K562 (cell line): ENCODE measurements around the gene RNASEH2A. TPM values are rescaled to one million over a fixed set of nuclear protein-coding genes. Genes with fewer than 3 reads are reported as not detected.

Experiments
- CTBP1 ChIP-seq: fragments of 450-650 bp; IDR thresholded peaks from 2 replicates; pipeline ENCODE4 v1.6.1; 2016; ENCODE audit warnings: borderline replicate concordance
- DACH1 ChIP-seq: fragments of 450-650 bp; IDR thresholded peaks from 2 replicates; pipeline ENCODE4 v1.6.1; 2018; ENCODE audit not compliant: partially characterized antibody
- ETV5 ChIP-seq: sonication (generic); formaldehyde crosslinking; IDR thresholded peaks from 2 replicates; pipeline ENCODE4 v1.4.0; 2020; ENCODE audit warnings: low read depth, mild to moderate bottlenecking, missing genetic modification reagents
- IRF2 ChIP-seq: sonication (generic); formaldehyde crosslinking; IDR thresholded peaks from 2 replicates; pipeline ENCODE4 v1.8.1; 2022; ENCODE audit warnings: mild to moderate bottlenecking, missing genetic modification reagents
- KAT7 ChIP-seq: sonication (generic); formaldehyde crosslinking; IDR thresholded peaks from 2 replicates; pipeline ENCODE4 v1.8.0; 2022; ENCODE audit warnings: missing genetic modification reagents, mild to moderate bottlenecking, borderline replicate concordance
- KLF16 ChIP-seq: IDR thresholded peaks from 2 replicates; pipeline ENCODE4 v1.6.1; 2016; ENCODE audit warnings: antibody characterized with exemption
- NEUROD1 ChIP-seq: fragments of 150-350 bp; IDR thresholded peaks from 2 replicates; pipeline ENCODE4 v1.6.1; 2014; ENCODE audit warnings: borderline replicate concordance, low read length, low read depth; ENCODE audit not compliant: partially characterized antibody
- NR1H2 ChIP-seq: sonication (generic); formaldehyde crosslinking; IDR thresholded peaks from 2 replicates; pipeline ENCODE4 v1.4.0; 2020; ENCODE audit warnings: mild to moderate bottlenecking, missing genetic modification reagents
- PHF20 ChIP-seq: fragments of 450-650 bp; IDR thresholded peaks from 2 replicates; pipeline ENCODE4 v1.6.1; 2018; ENCODE audit not compliant: partially characterized antibody
- SIX5 ChIP-seq, 2 experiments: IDR thresholded peaks; 2 replicates each; pipeline ENCODE4 v1.6.1; 2011; ENCODE audit warnings: low read length in 2 of 2, borderline replicate concordance in 1 of 2, low read depth in 1 of 2, mild to moderate bottlenecking in 1 of 2, moderate library complexity in 1 of 2; ENCODE audit not compliant: insufficient read depth in 1 of 2
- SLC30A9 ChIP-seq: fragments of 250-450 bp; sonication (Bioruptor Pico); IDR thresholded peaks from 2 replicates; pipeline ENCODE4 v1.8.0; 2022; ENCODE audit warnings: mild to moderate bottlenecking, moderate library complexity
- SMAD4 ChIP-seq: fragments of 250-450 bp; sonication (Bioruptor Pico); conservative IDR thresholded peaks from 2 replicates; pipeline ENCODE4 v1.8.0; 2021; ENCODE audit warnings: inconsistent platforms, mild to moderate bottlenecking, moderate library complexity
- SMARCE1 ChIP-seq: fragments of 450-650 bp; IDR thresholded peaks from 2 replicates; pipeline ENCODE4 v1.7.1; 2016; ENCODE audit warnings: mild to moderate bottlenecking
- YBX1 ChIP-seq: fragments of 450-650 bp; IDR thresholded peaks from 2 replicates; pipeline ENCODE4 v1.7.1; 2016; ENCODE audit warnings: mild to moderate bottlenecking
- ZFP36 ChIP-seq: fragments of 150-350 bp; IDR thresholded peaks from 2 replicates; pipeline ENCODE4 v1.6.1; 2018; ENCODE audit warnings: low read length, low read depth; ENCODE audit not compliant: partially characterized antibody
- ZNF165 ChIP-seq: fragments of 250-450 bp; sonication (Bioruptor Pico); IDR thresholded peaks from 2 replicates; pipeline ENCODE4 v1.4.0; 2020; ENCODE audit warnings: borderline replicate concordance
- ZSCAN32 ChIP-seq: fragments of 450-650 bp; formaldehyde crosslinking; IDR thresholded peaks from 2 replicates; pipeline ENCODE4 v1.4.0; 2020; ENCODE audit warnings: mild to moderate bottlenecking, moderate library complexity
- polyA plus RNA-seq, 8 experiments: library from polyadenylated mRNA; depleted of rRNA in 4 of 8; stranded (reverse) in 5 of 8; unstranded in 3 of 8; fragments of >200 nt; fragmentation: Nextera tagmentation in 2 of 8; fragmentation: Illumina TruSeq in 1 of 8; extraction: Ambion mirVana in 2 of 8; extraction: Trizol in 1 of 8; gene quantifications; 2 replicates each; pipeline versions ENCODE4 v1.2.1 to v1.2.3, GENCODE V29; 2011 to 2014; ENCODE audit warnings: inconsistent platforms in 1 of 8, missing spikeins in 1 of 8
- total RNA-seq, 7 experiments: library from RNA; depleted of rRNA in 6 of 7; stranded (reverse); fragments of >200 nt in 6 of 7; fragmentation: Illumina TruSeq in 2 of 7; extraction: Trizol in 2 of 7; gene quantifications; 2 replicates each; pipeline versions ENCODE4 v1.2.1 to v1.2.3, GENCODE V29; 2011 to 2021; ENCODE audit warnings: low replicate concordance in 1 of 7
- TF ChIP-seq, protein P1 (sequence below): sonication (generic); formaldehyde crosslinking; IDR thresholded peaks from 2 replicates; pipeline ENCODE4 v1.8.1; 2023; ENCODE audit warnings: mild to moderate bottlenecking, missing genetic modification reagents, moderate library complexity
- TF ChIP-seq, protein P2 (sequence below): fragments of 450-650 bp; IDR thresholded peaks from 2 replicates; pipeline ENCODE4 v1.6.1; 2018; ENCODE audit not compliant: partially characterized antibody
- TF ChIP-seq, protein P3 (sequence below): sonication (generic); formaldehyde crosslinking; IDR thresholded peaks from 2 replicates; pipeline ENCODE4 v1.8.0; 2022; ENCODE audit warnings: mild to moderate bottlenecking, missing genetic modification reagents
- TF ChIP-seq, protein P4 (sequence below): fragments of 200-800 bp; sonication (Bioruptor generic); IDR thresholded peaks from 2 replicates; pipeline ENCODE4 v1.6.1; 2017; ENCODE audit warnings: missing genetic modification characterization, missing compliant biosample characterization

RNASEH2A gene
- total and polyA plus RNA-seq, 9 of the 15 experiments (the other 6 are each of a cell fraction or from before 2014, with no cell fraction given), result 22.3 to 78.0 (median 61.7) TPM

DNA sequence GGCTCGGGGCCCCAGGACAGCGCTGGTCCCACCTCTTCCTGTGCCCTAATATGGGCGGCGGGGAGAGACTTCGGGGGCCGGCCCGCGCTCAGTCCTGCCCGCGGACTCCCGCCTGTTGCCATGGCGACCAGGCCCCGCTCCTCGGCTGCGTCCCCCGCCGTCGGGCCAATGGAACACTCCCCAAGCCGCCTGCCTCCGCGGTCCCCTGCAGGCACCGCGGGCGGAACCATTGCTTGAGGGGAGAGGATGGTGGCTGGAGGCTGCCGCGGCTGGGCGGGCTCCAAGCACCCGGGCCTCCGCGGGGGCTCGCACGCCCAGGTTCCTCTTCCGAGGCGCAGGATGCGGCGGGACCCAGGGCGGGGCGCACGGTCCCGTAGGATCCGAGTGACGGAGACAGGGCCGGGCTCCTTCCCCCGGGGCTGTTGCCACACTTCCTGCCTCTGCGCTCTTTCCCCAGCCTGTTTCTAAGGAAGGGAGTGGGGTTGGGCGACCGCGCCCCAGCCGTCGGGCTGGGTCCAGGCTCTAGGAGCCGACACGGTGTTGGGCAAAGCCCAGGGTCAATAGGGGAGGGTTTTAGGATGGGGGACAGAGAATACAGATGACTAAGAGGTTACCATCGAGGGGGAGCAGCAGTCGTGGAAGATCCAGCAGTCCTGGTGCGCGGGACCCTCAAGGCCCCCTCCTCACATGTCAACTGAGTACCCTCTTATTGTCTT, 16.3 kb upstream of the RNASEH2A start (continued):
- TF ChIP-seq, protein P1, sequence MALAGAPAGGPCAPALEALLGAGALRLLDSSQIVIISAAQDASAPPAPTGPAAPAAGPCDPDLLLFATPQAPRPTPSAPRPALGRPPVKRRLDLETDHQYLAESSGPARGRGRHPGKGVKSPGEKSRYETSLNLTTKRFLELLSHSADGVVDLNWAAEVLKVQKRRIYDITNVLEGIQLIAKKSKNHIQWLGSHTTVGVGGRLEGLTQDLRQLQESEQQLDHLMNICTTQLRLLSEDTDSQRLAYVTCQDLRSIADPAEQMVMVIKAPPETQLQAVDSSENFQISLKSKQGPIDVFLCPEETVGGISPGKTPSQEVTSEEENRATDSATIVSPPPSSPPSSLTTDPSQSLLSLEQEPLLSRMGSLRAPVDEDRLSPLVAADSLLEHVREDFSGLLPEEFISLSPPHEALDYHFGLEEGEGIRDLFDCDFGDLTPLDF (CRISPR knock-in tag), result peak; percentile 84
- TF ChIP-seq SLC30A9 (CRISPR knock-in tag), result no peak
- TF ChIP-seq SMARCE1, result 0 out of 2 replicates have a peak, but pooled peaks have one; percentile 7
- no peak for TF ChIP-seq ZNF165 (CRISPR knock-in tag)
- TF ChIP-seq SMAD4 (CRISPR knock-in tag), result peak; percentile 79
- TF ChIP-seq PHF20, result peak; percentile 44
- peak; percentile 17 for TF ChIP-seq DACH1
- TF ChIP-seq NR1H2 (CRISPR knock-in tag), result peak; percentile 38; the same call in 1 of the 2 replicates
- peak; percentile 94 for TF ChIP-seq ETV5 (CRISPR knock-in tag)
- peak; percentile 78 for TF ChIP-seq NEUROD1
- TF ChIP-seq, protein P2, sequence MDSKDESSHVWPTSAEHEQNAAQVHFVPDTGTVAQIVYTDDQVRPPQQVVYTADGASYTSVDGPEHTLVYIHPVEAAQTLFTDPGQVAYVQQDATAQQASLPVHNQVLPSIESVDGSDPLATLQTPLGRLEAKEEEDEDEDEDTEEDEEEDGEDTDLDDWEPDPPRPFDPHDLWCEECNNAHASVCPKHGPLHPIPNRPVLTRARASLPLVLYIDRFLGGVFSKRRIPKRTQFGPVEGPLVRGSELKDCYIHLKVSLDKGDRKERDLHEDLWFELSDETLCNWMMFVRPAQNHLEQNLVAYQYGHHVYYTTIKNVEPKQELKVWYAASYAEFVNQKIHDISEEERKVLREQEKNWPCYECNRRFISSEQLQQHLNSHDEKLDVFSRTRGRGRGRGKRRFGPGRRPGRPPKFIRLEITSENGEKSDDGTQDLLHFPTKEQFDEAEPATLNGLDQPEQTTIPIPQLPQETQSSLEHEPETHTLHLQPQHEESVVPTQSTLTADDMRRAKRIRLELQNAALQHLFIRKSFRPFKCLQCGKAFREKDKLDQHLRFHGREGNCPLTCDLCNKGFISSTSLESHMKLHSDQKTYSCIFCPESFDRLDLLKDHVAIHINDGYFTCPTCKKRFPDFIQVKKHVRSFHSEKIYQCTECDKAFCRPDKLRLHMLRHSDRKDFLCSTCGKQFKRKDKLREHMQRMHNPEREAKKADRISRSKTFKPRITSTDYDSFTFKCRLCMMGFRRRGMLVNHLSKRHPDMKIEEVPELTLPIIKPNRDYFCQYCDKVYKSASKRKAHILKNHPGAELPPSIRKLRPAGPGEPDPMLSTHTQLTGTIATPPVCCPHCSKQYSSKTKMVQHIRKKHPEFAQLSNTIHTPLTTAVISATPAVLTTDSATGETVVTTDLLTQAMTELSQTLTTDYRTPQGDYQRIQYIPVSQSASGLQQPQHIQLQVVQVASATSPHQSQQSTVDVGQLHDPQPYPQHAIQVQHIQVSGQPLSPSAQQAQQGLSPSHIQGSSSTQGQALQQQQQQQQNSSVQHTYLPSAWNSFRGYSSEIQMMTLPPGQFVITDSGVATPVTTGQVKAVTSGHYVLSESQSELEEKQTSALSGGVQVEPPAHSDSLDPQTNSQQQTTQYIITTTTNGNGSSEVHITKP, result peak; percentile 99
- no peak for TF ChIP-seq KLF16
- peak; percentile 96 for TF ChIP-seq CTBP1
- peak; percentile 19; the same call in 1 of the 2 replicates for TF ChIP-seq ZSCAN32
- peak in 1 of 2 experiments; percentile 48; a peak in 2 of 4 replicates for TF ChIP-seq SIX5 (IDR thresholded peaks at IDR 0.05; ENCODE audit: borderline replicate concordance in 1 of 2, insufficient read depth in 1 of 2, low read depth in 1 of 2, low read length in 2 of 2)
- TF ChIP-seq IRF2 (CRISPR knock-in tag), result no peak
- TF ChIP-seq ZFP36, result peak; percentile 80
- TF ChIP-seq, protein P3, sequence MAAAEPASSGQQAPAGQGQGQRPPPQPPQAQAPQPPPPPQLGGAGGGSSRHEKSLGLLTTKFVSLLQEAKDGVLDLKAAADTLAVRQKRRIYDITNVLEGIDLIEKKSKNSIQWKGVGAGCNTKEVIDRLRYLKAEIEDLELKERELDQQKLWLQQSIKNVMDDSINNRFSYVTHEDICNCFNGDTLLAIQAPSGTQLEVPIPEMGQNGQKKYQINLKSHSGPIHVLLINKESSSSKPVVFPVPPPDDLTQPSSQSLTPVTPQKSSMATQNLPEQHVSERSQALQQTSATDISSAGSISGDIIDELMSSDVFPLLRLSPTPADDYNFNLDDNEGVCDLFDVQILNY (CRISPR knock-in tag), result peak; percentile 85; the same call in 1 of the 2 replicates
- TF ChIP-seq, protein P4, sequence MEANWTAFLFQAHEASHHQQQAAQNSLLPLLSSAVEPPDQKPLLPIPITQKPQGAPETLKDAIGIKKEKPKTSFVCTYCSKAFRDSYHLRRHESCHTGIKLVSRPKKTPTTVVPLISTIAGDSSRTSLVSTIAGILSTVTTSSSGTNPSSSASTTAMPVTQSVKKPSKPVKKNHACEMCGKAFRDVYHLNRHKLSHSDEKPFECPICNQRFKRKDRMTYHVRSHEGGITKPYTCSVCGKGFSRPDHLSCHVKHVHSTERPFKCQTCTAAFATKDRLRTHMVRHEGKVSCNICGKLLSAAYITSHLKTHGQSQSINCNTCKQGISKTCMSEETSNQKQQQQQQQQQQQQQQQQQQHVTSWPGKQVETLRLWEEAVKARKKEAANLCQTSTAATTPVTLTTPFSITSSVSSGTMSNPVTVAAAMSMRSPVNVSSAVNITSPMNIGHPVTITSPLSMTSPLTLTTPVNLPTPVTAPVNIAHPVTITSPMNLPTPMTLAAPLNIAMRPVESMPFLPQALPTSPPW (CRISPR knock-in tag), result peak; percentile 91
- TF ChIP-seq YBX1, result no peak
- TF ChIP-seq KAT7, result peak; percentile 58; the same call in 1 of the 2 replicates
